Measurements from ENCODE around the gene GUCY1A1. TPM values are rescaled to one million over a fixed set of nuclear protein-coding genes. Genes with fewer than 3 reads are reported as not detected.

Gene GUCY1A1
- polyA plus RNA-seq, 6 donors from 2014 or later, result 0.76 to 4.9 (median 2.5) TPM

DNA sequence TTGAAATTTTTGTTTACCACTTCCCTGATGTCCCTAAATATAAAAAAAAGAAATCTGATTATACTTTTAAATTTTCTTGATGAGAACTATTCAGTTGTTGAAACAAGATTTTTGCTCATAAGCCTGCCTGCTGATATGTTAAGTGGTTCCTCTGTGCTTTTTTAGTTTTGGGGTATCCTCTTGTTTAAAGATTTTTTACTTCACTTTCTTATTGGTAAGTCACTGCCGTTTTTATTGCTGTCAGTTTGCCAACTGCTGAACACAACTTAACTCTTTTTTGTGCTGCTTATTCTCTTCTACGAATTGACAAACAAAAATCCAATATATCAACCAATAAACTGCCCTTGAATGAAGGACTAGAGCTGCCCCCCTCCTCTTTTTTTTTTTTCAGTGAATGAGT lies 39.5 kb downstream of the GUCY1A1 start:
- ATAC-seq (ENCODE audit: low read depth in 2 of 2) (no peak), DNase-seq (no peak)
- Mint-ChIP-seq H3K4me3 (no peak overlapping the region), H3K27ac (no peak overlapping the region), H3K4me1 (no peaks in the 10 kb centered on the region), H3K36me3 (no peaks in the 10 kb centered on the region), H3K27me3 (no peaks in the 10 kb centered on the region), H3K9me3 (no peaks in the 10 kb centered on the region)

DNA sequence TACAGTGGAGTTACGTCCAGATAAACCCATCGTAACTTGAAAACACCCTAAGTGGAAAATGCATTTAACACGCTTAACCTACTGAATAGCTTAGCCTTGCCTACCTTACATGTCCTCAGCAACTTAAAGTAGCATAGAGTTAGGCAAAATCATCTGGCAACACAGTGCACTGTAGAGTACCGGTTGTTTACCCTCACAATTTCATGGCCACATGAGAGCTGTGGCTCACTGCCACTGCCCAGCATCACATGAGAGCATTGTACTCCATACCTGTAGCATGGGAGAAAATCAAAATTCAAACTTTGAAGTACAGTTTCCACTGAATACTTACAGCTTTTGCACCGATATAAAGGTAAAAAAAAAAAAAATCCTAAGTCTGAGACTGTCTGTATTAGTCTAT lies 40.6 kb downstream of the GUCY1A1 start:
- Mint-ChIP-seq H3K4me1 (no peaks in the 10 kb centered on the region), H3K9me3 (no peaks in the 10 kb centered on the region), H3K36me3 (no peaks in the 10 kb centered on the region), H3K27me3 (no peaks in the 10 kb centered on the region), H3K27ac (no peak overlapping the region), H3K4me3 (no peak overlapping the region)
- ATAC-seq (ENCODE audit: low read depth in 2 of 2) (no peak), DNase-seq (no peak)

DNA sequence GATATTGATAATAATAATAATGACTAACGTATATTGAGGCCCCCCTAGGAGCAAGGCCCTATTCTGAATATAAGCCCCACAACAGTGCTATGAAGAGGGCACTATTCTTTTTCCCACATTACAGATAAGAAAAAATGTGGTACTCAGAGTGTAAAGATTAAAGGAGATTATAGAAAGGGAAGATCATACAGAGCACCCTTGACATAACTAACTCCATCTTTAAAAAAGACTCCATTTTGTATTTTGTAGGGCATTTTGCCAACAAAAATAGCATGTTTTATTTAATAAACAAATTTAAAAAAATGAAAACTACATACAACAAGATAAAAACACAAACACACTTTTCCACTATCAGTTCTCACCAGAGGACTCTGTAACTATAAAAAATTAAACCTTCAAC lies 42.1 kb downstream of the GUCY1A1 start:
- H3K9me3 Mint-ChIP-seq, result no peaks in the 10 kb centered on the region
- H3K4me1 Mint-ChIP-seq, result peaks cover 0 to 3% (median 0%) of the 10 kb centered on the region in 3 donors
- no peak overlapping the region for H3K27ac Mint-ChIP-seq
- ATAC-seq (ENCODE audit: low read depth in 2 of 2), result no peak
- DNase-seq, result no peak
- H3K4me3 Mint-ChIP-seq, result no peak overlapping the region
- no peaks in the 10 kb centered on the region for H3K27me3 Mint-ChIP-seq
- H3K36me3 Mint-ChIP-seq, result no peaks in the 10 kb centered on the region

DNA sequence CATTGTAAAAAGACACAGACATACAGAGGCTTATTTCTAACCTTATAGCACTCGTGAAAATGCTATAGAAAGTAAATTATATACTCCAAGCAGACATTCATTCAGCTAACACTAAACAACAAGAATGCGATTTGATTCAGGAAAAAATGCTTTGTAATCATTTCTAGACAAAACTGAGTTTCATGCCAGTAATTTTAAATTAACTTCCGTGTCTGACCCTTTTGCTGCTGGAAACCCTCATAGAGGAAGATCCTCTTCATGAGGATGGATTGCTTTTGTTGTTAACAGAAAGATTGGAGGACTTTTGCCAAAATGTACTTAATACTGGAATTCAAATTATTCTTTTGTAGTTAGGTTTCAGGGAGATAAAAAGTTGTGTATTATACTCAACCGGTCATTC lies 43.3 kb downstream of the GUCY1A1 start:
- H3K4me1 Mint-ChIP-seq, result peaks cover 0 to 3% (median 0%) of the 10 kb centered on the region in 3 donors
- DNase-seq (no peak), ATAC-seq (ENCODE audit: low read depth in 2 of 2) (no peak)
- H3K36me3 Mint-ChIP-seq, result no peaks in the 10 kb centered on the region
- H3K9me3 Mint-ChIP-seq, result no peaks in the 10 kb centered on the region
- no peak overlapping the region for H3K4me3 Mint-ChIP-seq
- H3K27me3 Mint-ChIP-seq, result no peaks in the 10 kb centered on the region
- no peak overlapping the region for H3K27ac Mint-ChIP-seq

DNA sequence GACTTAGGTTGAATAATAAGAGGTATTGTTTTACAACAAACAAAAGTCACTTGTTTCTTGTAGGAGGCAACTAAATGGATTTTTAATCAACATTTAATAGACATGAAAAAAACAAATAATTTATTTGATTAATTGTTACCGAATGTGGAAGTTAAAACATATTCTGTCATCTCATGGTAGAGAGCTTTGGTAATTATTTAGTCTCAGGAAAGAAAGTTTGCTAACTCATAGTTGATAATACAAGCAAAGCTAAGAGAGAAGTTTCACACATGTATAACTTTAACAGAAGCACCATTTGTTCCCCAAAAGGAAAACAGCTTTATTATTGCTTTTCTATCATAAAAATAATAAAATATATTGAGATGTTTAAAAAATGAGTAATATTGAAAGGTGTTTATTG lies 44.9 kb downstream of the GUCY1A1 start:
- no peak for ATAC-seq (ENCODE audit: low read depth in 2 of 2)
- Mint-ChIP-seq H3K27ac (no peak overlapping the region), H3K36me3 (no peaks in the 10 kb centered on the region), H3K4me3 (no peak overlapping the region), H3K27me3 (no peaks in the 10 kb centered on the region), H3K9me3 (no peaks in the 10 kb centered on the region), H3K4me1 (peaks cover 0 to 3% (median 0%) of the 10 kb centered on the region in 3 donors)
- DNase-seq, result no peak

DNA sequence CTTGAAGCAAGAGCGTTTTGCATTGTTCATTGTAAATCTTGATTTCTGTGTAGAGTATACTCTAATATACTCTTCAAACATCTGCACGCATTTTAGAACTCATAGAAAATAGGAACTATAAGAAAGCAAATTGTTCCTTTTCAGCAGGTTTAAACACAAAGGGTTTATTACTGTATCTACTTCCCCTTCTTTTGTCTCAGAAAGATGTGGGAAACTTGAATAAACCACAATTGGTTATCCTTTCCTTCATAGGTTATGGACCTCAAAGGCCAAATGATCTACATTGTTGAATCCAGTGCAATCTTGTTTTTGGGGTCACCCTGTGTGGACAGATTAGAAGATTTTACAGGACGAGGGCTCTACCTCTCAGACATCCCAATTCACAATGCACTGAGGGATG lies 46.2 kb downstream of the GUCY1A1 start:
- H3K27me3 Mint-ChIP-seq, result no peaks in the 10 kb centered on the region

DNA sequence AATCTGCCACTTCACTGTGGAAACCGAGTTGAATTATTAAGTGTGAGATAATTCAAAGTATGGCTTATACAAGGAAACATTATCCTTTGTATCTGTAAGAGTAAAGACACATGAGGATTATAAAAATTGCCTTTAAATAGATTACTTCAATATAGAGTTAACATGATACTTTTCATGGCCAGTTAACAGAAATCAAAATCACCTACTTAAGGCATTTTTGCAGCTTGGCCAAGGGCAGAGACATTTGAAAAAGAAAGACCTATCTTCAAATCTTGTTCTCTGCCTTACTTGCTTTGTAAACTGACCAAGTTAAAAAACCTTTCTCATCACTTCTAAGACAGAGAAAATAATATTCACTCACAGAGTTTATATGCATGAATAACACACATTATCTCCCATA lies 47.3 kb downstream of the GUCY1A1 start:
- peaks cover 0 to 3% (median 0%) of the 10 kb centered on the region in 3 donors for H3K4me1 Mint-ChIP-seq
- no peak for DNase-seq
- no peaks in the 10 kb centered on the region for H3K36me3 Mint-ChIP-seq
- no peaks in the 10 kb centered on the region for H3K9me3 Mint-ChIP-seq
- H3K27ac Mint-ChIP-seq, result no peak overlapping the region
- H3K4me3 Mint-ChIP-seq, result no peak overlapping the region
- no peaks in the 10 kb centered on the region for H3K27me3 Mint-ChIP-seq
- no peak for ATAC-seq (ENCODE audit: low read depth in 2 of 2)

More for the DNA sequence above, 46.2 kb downstream of the GUCY1A1 start:
- Mint-ChIP-seq H3K4me3 (no peak overlapping the region), H3K27ac (no peak overlapping the region), H3K9me3 (no peaks in the 10 kb centered on the region), H3K36me3 (no peaks in the 10 kb centered on the region), H3K4me1 (peaks cover 0 to 3% (median 0%) of the 10 kb centered on the region in 3 donors)
- DNase-seq, result no peak
- no peak for ATAC-seq (ENCODE audit: low read depth in 2 of 2)

DNA sequence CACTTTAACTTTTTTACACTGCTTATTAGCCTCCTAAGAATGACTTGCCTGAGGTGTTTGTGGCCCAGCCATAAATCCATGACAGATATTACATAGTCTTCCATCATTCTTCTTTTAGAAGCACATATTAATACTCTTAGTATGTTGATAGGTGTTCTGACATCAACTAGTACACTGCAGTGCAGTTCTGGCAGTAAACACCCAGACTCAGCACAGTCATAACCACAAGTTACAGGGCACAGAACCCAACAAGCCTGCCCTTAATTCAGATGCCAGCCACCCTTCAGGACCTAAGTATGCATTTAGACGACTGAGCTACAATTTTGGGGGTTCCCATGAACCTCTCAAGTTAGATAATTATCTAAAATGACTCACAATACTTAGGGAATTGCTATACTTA lies 55.7 kb downstream of the GUCY1A1 start:
- H3K4me1 Mint-ChIP-seq, result no peaks in the 10 kb centered on the region

DNA sequence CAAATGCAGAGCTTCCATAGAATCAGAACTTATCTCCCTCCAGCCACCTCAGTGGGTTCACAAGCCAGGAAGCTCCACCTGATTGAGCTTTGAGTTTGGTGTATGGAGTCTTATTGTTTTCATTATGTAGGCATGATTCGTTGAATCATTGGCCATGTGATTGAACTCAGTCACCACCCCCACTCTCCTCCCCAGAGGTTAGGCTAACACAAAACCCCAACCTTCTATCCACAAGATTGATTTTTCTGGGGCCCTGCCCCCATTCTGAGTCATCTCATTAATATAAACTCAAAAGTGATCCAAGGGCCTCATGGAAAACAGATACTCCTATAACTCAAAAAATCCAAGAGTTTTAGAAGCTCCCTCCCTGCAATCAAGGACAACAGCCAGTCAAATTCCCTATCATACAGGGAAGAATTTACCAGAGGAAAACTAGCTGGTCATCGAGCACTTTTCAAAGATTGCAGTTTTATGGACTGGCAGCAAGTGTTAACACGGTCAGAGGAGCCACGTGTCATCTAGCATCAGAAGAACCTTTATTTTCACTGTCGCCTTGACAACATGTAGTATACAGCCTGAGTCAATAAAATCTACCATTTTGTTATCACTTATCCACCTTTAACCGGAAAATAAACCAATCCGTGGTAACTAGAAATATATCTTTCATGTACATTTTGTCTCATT lies 56.3 kb downstream of the GUCY1A1 start:
- Mint-ChIP-seq H3K27ac (peak overlapping the region in 1 of 6 donors; percentile 27), H3K36me3 (no peaks in the 10 kb centered on the region), H3K4me1 (no peaks in the 10 kb centered on the region), H3K9me3 (no peaks in the 10 kb centered on the region), H3K4me3 (no peak overlapping the region), H3K27me3 (no peaks in the 10 kb centered on the region)
- no peak for DNase-seq
- ATAC-seq (ENCODE audit: low read depth in 2 of 2), result no peak

More for the DNA sequence above, 55.7 kb downstream of the GUCY1A1 start:
- H3K27ac Mint-ChIP-seq, result no peak overlapping the region
- H3K4me3 Mint-ChIP-seq, result no peak overlapping the region
- H3K27me3 Mint-ChIP-seq, result no peaks in the 10 kb centered on the region
- no peaks in the 10 kb centered on the region for H3K36me3 Mint-ChIP-seq
- ATAC-seq (ENCODE audit: low read depth in 2 of 2) (no peak), DNase-seq (no peak)
- H3K9me3 Mint-ChIP-seq, result no peaks in the 10 kb centered on the region

DNA sequence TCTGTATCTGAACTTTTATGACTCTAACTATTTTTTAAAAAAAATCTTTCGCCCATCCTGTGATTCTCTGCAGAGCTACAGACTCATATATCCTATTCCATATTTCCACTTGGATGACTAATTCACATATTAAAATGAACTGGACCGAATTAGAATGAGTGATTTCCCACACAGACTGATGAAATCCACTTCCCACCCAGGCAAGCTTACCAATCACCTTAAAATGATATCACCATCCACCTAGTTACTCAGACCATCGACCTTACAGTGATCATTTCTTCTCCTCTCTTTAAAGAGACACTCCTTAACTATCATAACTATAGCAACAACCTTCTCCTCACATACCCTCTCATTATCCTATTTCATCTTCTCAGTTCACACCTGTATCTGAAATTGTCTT lies 58.1 kb downstream of the GUCY1A1 start:
- ATAC-seq (ENCODE audit: low read depth in 2 of 2), result no peak
- H3K4me3 Mint-ChIP-seq, result no peak overlapping the region
- H3K36me3 Mint-ChIP-seq, result no peaks in the 10 kb centered on the region

DNA sequence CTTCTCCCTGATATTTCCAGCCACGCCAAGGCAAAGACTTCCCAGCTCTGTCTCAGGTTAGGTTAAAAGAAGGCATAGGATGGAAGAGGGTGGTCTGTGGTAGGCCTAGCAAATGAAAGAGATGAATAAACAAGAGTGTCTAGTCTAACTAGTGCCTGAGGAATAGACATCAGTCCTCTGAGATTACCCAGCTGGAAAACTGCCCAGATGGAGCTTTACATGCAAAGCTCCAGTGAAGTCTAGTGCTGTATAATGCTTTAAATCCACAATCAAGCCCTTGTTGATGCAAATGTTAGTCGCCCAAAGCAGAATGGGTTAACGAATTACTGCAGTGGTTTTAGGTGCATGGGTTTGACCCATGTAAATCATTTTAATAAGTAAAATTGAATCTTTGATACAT lies 67.4 kb downstream of the GUCY1A1 start:
- Mint-ChIP-seq H3K9me3 (no peaks in the 10 kb centered on the region), H3K36me3 (no peaks in the 10 kb centered on the region), H3K27me3 (no peaks in the 10 kb centered on the region), H3K4me3 (no peak overlapping the region), H3K27ac (no peak overlapping the region), H3K4me1 (no peaks in the 10 kb centered on the region)
- ATAC-seq (ENCODE audit: low read depth in 2 of 2) (no peak), DNase-seq (no peak)

More for the DNA sequence above, 58.1 kb downstream of the GUCY1A1 start:
- H3K9me3 Mint-ChIP-seq, result no peaks in the 10 kb centered on the region
- H3K4me1 Mint-ChIP-seq, result no peaks in the 10 kb centered on the region
- no peak overlapping the region for H3K27ac Mint-ChIP-seq
- no peaks in the 10 kb centered on the region for H3K27me3 Mint-ChIP-seq
- DNase-seq, result no peak

DNA sequence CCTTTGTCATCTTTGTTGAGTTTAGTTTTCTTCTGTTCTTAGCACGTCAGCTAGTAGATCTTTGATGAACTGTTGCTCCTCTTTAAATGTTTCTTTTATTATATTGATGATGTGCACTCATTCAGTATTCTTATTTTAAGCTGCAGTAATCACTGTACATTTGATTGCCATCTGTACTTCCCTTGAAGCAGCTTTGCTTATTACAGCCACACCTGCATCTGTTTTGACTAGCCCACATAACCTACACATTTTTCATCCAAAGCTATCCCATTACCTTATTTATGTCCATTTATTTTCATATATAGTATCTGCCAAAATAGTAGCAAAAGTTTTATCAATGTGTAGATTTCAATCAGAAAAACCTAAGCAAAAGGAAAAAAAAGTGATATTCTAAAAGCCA lies 68.3 kb downstream of the GUCY1A1 start:
- ATAC-seq (ENCODE audit: low read depth in 2 of 2) (no peak), DNase-seq (no peak)
- H3K4me1 Mint-ChIP-seq, result no peaks in the 10 kb centered on the region
- H3K9me3 Mint-ChIP-seq, result no peaks in the 10 kb centered on the region
- no peak overlapping the region for H3K27ac Mint-ChIP-seq
- H3K36me3 Mint-ChIP-seq, result no peaks in the 10 kb centered on the region
- no peak overlapping the region for H3K4me3 Mint-ChIP-seq
- no peaks in the 10 kb centered on the region for H3K27me3 Mint-ChIP-seq

DNA sequence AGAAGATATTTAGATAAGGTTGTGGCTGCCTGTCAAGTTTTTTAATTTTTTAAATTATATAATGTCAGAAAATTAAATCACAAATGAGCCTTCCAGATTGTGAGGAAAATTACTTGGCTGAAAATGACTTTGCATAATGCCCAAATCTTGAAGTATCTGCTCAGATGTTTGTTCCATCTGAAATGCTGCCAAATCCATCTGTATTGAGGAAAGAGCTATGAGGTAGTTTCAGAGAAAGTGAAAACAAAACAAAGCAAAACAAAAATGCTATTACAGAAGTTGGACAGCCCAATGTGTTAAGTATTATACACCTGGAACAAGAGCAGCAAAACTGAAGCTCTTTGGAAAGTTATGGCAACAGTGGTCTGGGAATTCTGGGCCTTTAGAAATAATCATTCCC lies 68.8 kb downstream of the GUCY1A1 start:
- no peaks in the 10 kb centered on the region for H3K9me3 Mint-ChIP-seq
- DNase-seq (no peak), ATAC-seq (ENCODE audit: low read depth in 2 of 2) (no peak)
- no peak overlapping the region for H3K4me3 Mint-ChIP-seq
- H3K27ac Mint-ChIP-seq, result no peak overlapping the region
- no peaks in the 10 kb centered on the region for H3K36me3 Mint-ChIP-seq
- no peaks in the 10 kb centered on the region for H3K4me1 Mint-ChIP-seq
- H3K27me3 Mint-ChIP-seq, result no peaks in the 10 kb centered on the region

DNA sequence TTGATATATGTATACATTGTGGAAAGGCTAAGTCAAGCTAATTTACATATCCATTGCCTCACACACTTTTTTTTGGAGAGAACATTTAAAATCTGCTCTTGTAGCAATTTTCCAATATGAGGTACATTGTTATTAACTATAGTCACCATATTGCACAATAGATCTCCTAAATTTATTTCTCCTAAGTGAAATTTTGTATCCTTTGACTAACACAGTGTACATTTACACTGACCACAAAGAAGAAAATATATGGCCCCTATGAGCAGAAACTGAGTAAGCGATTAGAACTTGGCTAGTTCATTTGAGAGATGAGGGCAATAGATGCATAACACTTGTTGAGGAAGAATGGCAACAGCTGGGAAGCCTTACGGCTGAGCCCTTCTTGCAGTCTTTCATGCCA lies 71.9 kb downstream of the GUCY1A1 start:
- Mint-ChIP-seq H3K4me1 (no peaks in the 10 kb centered on the region), H3K4me3 (no peak overlapping the region), H3K36me3 (no peaks in the 10 kb centered on the region), H3K27ac (peak overlapping the region in 1 of 6 donors; percentile 4), H3K9me3 (no peaks in the 10 kb centered on the region), H3K27me3 (no peaks in the 10 kb centered on the region)
- no peak for DNase-seq
- no peak for ATAC-seq (ENCODE audit: low read depth in 2 of 2)

DNA sequence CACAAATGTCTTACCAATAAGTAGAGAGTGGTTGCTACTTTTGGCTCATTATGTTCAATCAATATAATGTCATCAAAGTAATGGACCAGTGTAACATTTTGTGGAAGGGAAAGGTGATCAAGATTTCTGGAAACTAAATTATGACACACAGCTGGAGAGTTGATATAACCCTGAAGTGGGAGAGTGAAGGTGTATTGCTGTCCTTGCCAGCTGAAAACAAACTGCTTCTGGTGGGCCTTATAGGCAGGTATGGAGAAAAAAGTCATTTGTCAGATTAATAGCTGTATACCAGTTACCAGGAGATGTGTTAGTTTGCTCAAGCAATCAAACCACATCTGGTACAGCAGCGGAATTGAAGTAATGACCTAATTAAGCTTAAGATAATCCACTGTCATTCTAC lies 74.9 kb downstream of the GUCY1A1 start:
- Mint-ChIP-seq H3K9me3 (no peaks in the 10 kb centered on the region), H3K27ac (no peak overlapping the region), H3K4me3 (no peak overlapping the region)

More for the DNA sequence above, 74.9 kb downstream of the GUCY1A1 start:
- no peaks in the 10 kb centered on the region for H3K36me3 Mint-ChIP-seq
- DNase-seq (no peak), ATAC-seq (ENCODE audit: low read depth in 2 of 2) (no peak)
- no peaks in the 10 kb centered on the region for H3K27me3 Mint-ChIP-seq
- no peaks in the 10 kb centered on the region for H3K4me1 Mint-ChIP-seq

Data from naive B cell (primary cell).